Calu3 (cell line): ENCODE measurements around the gene GNB1. TPM values are rescaled to one million over a fixed set of nuclear protein-coding genes. Genes with fewer than 3 reads are reported as not detected.
"Not testable (repeated sequence)": the region's sequence is repeated elsewhere in the genome, so short reads cannot be mapped to it uniquely, and the experiment has no call there.

Experiments
- BruUV-seq: library from RNA; stranded (reverse); fragments of 400-500 nt; replicated peaks from 2 replicates; lab custom pipeline; 2021; lab: Mats Ljungman, UMichigan
- CTCF ChIA-PET: fragments of 300-600 bp; sonication (Branson Sonifier 250); formaldehyde crosslinking; loops from one replicate; lab custom pipeline; 2022; ENCODE audit warnings: antibody characterized with exemption; lab: Charles Lee
- DNase-seq: peaks from one replicate; pipeline ENCODE4 v3.0.0; 2022
- H3K27ac Mint-ChIP-seq: one replicate; pipeline ENCODE4 v1.8.0; 2022; ENCODE audit warnings: mixed read lengths; ENCODE audit not compliant: unreplicated experiment
- H3K27me3 Mint-ChIP-seq: one replicate; pipeline ENCODE4 v1.8.0; 2022; ENCODE audit warnings: mixed read lengths; ENCODE audit not compliant: unreplicated experiment
- H3K36me3 Mint-ChIP-seq: one replicate; pipeline ENCODE4 v1.8.0; 2022; ENCODE audit warnings: mild to moderate bottlenecking, moderate library complexity, mixed read lengths; ENCODE audit not compliant: insufficient read depth, unreplicated experiment
- H3K4me1 Mint-ChIP-seq: one replicate; pipeline ENCODE4 v1.8.0; 2022; ENCODE audit warnings: mild to moderate bottlenecking, low read depth, mixed read lengths; ENCODE audit not compliant: unreplicated experiment
- H3K4me3 Mint-ChIP-seq: one replicate; pipeline ENCODE4 v1.8.0; 2022; ENCODE audit warnings: mild to moderate bottlenecking, low read depth, moderate library complexity, mixed read lengths; ENCODE audit not compliant: unreplicated experiment
- H3K9me3 Mint-ChIP-seq: one replicate; pipeline ENCODE4 v1.8.0; 2022; ENCODE audit warnings: low read depth, mixed read lengths; ENCODE audit not compliant: unreplicated experiment
- intact Hi-C: fragments of 100-400 bp; cut with micrococcal nuclease; formaldehyde crosslinking; loops from one replicate; pipeline ENCODE4 v1.10.0; 2022; ENCODE audit not compliant: unreplicated experiment
- total RNA-seq: library from RNA; stranded (reverse); gene quantifications from 2 replicates; pipeline ENCODE4 v1.2.3, GENCODE V29; 2022

The GNB1 gene
- total RNA-seq, 1 experiment from 2014 or later = 252 TPM

DNA sequence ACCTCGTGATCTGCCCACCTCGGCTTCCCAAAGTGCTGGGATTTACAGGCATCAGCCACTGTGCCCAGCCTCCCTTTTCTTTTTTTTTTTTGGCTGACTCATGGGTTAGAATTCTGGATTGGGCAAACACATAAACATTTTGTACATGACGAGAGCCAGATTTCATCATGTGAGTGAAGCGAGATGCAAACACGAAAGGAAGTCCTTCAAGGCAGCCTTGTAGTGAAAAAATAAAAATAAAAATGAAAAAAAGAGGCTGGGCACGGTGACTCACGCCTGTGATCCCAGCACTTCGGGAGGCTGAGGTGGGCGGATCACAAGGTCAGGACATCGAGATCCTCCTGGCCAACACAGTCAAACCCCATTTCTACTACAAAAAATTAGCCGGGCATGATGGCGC lies 149.9 kb downstream of the GNB1 start:
- H3K4me3 Mint-ChIP-seq, DNase-seq, CTCF ChIA-PET, H3K4me1 Mint-ChIP-seq, intact Hi-C loops, H3K9me3 Mint-ChIP-seq, H3K27me3 Mint-ChIP-seq, BruUV-seq, H3K27ac Mint-ChIP-seq: not testable (repeated sequence)
- H3K36me3 Mint-ChIP-seq = peaks cover 12% of the 10 kb centered on the region

GRCh38 chr1:1738799-1739337 lies 152.0 kb downstream of the GNB1 start:
- DNase-seq, H3K9me3 Mint-ChIP-seq, H3K27ac Mint-ChIP-seq, CTCF ChIA-PET, H3K4me1 Mint-ChIP-seq, intact Hi-C loops, BruUV-seq, H3K4me3 Mint-ChIP-seq, H3K27me3 Mint-ChIP-seq: not testable (repeated sequence)
- peaks cover 12% of the 10 kb centered on the region for H3K36me3 Mint-ChIP-seq

GRCh38 chr1:1737675-1738590 lies 153.0 kb downstream of the GNB1 start:
- H3K27ac Mint-ChIP-seq, H3K4me1 Mint-ChIP-seq, H3K9me3 Mint-ChIP-seq, intact Hi-C loops, H3K27me3 Mint-ChIP-seq, H3K4me3 Mint-ChIP-seq, BruUV-seq, CTCF ChIA-PET, DNase-seq: not testable (repeated sequence)
- H3K36me3 Mint-ChIP-seq = peaks cover 12% of the 10 kb centered on the region

Other genes with a start within 250 kb of the GNB1 start
- gene CDK11B, start 232.1 kb downstream of the GNB1 start, total RNA-seq = 24.2 and 24.9 TPM in 2 replicates
- 39.3 and 40.2 TPM in 2 replicates for gene SLC35E2B, start 198.3 kb downstream of the GNB1 start, total RNA-seq
- 36.2 and 41.7 TPM in 2 replicates for gene CDK11A, start 166.7 kb downstream of the GNB1 start, total RNA-seq
- gene NADK, start 112.6 kb downstream of the GNB1 start, total RNA-seq = 92.2 and 103 TPM in 2 replicates
- gene CALML6, start 24.2 kb upstream of the GNB1 start, total RNA-seq = 0.59 and 1.3 TPM in 2 replicates
- 0.64 and 1.1 TPM in 2 replicates for gene TMEM52, start 28.2 kb upstream of the GNB1 start, total RNA-seq
- not detected in 2 replicates for gene CFAP74, start 112.7 kb upstream of the GNB1 start, total RNA-seq
- gene GABRD, start 128.3 kb upstream of the GNB1 start, total RNA-seq = 0.81 TPM in 1 of 2 replicates, not detected in the other
- gene PRKCZ, start 159.3 kb upstream of the GNB1 start, total RNA-seq = 26.0 and 27.4 TPM in 2 replicates